NCI-H524 treated with DMSO at 0.1 percent for 48 hours (cell line): ENCODE results near the gene RUFY4.

ENCODE experiments used
- DNase-seq: peaks from one replicate; lab custom pipeline; 2025; lab: John Stamatoyannopoulos, UW

Gene RUFY4

DNA sequence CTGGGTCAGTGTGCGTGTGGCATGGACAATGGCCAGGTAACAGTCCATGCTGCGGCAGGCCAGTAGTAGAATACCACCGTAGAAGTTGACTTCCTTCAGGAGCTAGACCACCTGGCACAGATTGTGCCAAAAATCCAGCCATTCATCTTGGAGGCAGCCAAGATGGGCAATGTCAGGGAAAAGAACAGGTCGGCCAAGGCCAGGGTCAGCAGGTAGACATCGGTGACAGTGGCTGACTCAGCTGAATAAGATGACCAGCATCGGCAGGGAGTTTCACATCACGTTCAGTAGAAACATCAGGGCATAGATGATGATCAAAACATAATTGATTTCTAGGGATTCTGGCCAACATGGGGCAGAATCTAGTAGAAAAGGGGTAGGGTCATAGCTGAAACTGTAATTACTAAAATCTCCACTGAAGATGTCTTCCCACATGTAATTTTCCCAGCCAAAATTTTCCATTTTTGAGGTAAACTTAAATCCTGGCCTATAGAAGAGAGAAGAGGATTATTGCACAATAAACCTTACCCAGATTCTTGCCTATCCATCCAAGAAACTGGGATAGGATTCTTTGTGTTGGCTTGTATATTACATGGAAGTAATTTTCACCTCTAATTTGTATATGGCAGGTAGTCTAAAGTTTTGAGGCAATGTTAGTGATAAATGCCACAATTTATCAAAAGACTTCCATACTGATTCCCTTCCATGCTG, 7.9 kb upstream of the RUFY4 start:
- DNase-seq: no peak

DNA sequence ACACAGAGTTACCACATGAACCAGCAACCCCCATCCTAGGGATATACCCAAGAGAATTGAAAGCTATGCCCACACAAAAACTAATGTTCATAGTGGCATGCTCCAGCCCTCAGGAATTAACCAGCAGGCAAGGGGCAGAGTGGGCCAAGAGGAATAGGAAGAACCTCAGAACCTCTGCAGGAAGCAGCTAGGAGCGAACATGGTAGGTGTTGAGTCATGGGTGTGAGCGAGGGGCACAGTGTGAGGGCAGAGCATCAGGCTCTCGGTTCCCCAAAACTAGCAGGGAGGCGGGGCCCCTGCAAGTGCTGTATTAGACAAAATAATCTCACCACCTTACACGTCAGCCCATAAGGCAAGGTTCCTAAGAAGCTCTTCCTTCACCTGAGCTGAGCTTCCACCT, 5.6 kb upstream of the RUFY4 start:
- no peak for DNase-seq

DNA sequence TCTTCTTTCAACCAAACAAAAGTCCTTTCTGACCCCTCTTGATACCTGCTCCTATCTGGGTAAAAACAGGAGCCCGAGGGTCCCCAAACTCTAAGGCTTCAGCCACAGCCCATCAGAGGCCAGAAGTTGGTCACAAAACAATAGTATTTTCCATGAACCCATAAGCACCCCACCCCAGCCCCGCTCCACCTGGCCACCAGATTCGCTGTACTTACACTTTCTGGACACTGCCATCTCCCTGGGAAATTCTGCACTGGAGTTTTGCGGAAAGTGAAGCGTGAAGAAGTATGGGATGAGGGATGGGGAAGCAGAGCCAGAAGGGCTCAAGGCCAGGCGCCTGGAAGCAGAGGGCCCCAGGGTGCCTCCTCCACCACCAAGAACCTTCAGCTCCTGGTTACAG, 5.2 kb upstream of the RUFY4 start:
- no peak for DNase-seq

DNA sequence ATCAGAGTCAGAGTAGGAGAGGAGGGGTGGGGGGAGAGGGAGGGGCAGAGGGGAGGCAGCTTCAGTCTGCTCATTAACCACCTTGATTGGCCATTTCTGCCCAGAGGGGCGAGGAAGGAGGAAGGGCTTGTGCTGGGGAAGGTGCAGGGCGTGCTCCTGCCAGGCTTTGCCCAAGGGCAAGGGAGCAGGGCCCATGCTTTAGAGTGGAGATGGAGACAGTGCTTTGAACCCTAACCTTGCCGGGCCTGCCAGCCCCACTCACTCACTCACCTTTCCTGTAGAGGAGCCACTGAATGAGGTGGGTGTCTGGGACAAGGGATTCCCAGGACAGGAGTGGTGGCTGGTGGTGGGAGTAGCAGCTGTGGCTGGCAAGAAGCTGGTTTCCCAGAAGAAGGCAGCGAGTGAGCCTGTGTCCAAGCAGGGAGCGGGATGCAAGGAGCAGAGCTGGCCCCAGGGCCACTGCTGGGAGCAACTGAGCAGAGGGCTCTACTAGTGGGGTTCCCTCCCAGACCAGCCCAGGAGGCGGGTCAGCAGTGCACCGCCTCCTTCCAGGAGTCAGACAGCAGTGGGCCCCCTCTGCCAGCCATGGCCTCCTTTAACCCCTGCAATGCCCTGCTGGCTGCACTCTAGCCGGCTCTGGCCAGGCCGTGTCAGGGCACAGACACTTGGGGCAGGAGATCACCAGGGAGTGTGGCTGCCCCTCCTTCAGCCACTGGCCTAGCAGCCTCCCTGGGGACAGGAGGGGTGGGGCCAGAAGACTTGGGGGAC, 3.6 kb upstream of the RUFY4 start:
- DNase-seq: no peak

DNA sequence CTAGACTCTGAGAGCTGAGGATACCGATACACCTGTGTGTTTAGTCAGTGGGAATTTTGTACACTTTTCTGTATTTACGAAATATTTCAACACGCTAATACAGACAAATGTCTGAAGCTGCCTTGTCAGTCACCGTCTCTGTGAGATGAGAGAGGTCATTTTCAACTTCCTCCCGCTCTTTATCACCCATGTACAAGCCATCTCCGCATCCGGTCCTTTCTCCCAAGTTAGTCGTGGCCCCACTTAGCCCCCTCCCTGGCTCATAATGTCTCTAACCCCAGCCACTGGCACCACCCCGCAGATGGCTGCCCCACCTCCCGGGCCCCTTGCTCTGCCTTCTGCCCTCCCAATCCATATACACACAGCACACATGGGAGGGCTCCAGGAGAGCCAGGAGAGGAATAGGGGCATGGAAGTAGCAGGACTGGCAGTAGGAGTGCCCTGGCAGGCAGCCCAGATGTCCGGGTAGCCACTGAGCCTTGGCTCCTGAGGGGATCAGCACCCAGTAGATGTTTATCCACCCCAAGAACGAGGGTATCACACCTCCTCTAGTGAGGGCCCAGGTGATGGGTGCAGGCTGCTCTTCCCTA, 2.0 kb upstream of the RUFY4 start:
- DNase-seq: no peak

DNA sequence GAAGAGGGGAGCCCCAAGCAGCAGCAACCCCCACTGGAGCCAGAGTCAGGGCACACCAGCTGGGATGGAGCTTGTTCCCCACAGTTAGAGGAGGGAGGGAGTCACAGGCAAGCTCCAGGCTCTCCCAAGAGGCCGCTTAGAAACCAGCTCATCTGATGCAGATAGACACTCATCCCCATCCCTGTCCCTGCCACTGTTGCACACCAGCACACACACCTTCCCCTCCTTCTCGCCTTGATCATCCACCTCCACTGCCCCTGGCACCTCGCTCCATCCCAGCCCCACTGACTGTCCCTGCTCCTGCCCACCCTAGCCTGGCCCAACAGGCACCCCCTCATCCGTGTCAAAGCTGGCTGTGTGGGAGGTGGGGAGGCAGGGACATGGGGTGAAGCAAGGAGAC, 1.5 kb upstream of the RUFY4 start:
- no peak for DNase-seq

DNA sequence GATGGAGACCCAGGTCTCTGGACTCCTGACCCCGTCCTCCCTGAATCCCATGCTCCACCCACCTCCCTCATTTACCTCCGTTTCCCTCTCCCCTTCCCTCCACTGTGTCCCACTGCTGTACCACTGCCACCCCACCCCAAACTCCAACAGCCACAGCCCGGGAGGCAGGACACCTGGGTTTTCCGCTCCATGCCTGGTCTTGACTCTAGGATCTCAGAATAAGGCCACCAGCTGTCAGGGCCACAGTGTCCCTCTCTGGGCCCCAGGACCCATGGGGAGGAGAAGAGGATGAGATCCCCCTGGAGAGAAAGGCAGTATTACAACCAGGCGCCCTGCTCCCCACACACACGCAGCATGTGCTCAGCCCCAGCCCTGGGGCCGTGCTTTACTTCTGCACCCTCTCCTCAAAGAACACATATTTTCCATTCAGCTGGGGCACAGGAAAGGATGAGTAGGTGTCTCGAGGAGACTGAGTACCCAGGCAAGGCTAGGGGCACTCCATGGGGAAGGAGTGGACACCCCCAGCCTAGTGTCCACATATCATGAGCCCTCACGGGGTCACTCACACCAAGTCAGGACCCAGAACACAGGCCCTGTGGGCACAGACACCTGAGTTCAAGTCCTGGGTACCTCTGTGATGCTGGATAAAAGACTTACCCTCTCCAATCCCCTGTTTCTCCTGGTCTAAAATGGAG, 700 bp downstream of the RUFY4 start:
- DNase-seq: no peak

DNA sequence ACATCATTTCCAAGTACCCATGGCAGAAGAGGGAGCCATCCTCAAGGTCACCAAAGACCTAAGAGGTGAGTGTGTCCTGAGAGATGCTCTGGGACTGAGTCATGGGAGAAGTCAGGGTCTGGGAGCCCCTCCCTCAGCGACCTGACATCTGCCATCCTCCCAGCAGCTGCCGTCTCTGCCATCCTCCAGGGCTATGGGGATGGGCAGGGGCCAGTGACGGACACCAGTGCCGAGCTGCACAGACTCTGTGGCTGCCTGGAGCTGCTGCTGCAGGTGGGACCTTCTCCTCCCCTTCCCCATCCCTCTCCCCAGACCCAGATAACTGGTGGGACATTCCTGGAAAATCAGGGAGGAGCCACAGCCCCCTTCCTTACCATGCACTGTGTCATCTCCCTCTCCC, 1.5 kb downstream of the RUFY4 start:
- no peak for DNase-seq

DNA sequence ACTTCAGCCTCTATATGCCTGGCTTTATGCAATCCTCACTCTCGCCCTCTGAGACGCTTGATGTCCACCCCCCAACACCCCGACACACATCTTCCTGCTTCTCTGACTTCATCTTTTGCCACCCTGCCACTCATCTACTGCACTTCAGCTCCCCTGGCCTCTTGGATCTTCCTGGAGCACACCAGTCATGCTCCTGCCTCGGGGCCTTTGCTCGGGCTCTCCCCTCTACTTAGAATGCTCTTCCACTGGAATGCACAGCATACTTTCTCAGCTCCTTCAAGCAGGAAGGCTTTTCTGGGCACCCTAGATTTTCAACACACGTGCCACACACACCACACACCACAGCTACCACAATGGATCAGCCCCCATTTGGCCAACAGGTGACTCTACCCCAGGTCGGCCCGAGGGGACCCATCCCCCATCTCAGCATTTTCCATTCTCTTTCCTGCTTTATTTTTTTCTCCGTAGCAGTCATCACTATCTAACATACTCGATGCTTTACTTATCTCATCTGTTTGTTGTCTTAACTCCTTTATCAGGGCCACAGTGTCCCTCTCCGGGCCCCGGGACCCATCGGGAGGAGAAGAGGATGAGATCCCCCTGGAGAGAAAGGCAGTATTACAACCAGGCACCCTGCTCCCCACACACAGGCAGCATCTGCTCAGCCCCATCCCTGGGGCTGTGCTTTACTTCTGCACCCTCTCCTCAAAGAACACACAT, 2.3 kb downstream of the RUFY4 start:
- DNase-seq: no peak

DNA sequence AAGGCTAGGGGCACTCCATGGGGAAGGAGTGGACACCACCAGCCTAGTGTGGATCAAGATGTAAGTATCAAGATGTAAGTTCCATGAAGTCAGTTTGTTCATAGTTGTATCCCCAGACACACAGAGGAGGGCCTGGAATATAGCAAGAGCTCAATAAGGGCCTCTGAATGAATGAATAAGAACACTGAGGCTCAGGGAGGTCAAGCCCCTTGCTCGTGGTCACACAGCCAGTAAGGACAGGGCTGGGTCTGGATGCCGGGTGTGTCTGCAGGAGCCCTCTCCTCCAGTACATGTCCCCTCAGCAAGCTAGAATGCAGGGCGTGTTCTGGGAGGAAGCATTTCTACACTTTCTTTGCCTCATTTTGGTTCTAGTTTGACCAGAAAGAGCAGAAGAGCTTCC, 2.9 kb downstream of the RUFY4 start:
- no peak for DNase-seq

DNA sequence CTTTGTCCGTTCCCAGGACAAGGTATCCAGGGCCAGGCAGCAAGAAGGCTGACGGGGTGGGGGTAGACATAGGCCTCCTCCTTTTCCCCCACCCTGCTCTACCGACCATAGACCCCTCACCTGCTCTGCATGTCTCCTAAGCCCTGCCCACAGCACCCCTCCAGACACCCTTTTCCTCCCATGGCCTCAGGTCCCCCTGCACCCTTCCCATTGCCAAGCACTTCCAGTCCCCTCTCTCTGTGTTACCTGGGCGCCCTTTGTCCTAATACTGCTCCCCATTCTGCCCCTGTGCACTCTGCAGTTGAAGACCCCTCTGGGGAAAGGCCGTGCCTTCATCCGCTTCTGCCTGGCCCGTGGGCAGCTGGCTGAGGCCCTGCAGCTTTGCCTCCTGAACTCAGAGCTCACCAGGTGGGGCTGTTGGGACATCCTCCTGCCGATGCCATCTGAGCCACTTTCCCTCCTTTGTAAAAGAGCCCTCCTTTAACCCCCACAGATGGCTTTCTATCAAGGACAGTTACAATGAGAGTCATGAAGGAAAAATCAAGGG, 3.5 kb downstream of the RUFY4 start:
- DNase-seq: no peak

DNA sequence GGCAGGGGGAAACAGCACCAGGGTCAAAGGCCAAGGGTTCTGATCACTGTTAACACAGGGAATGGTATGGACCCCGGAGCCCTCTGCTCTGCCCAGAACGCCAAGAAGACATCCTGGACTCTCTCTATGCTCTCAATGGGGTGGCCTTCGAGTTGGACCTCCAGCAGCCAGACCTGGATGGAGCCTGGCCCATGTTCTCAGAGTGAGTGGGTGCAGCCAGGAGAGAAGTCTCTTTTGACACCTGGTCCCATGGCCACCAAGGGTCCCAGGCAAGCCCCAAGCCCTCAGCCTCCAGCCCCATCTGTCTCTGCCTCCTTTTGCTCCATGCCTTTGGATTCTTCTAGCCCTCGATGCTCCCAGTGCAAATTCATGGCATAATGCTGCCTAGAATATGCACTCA, 4.1 kb downstream of the RUFY4 start:
- DNase-seq: no peak

DNA sequence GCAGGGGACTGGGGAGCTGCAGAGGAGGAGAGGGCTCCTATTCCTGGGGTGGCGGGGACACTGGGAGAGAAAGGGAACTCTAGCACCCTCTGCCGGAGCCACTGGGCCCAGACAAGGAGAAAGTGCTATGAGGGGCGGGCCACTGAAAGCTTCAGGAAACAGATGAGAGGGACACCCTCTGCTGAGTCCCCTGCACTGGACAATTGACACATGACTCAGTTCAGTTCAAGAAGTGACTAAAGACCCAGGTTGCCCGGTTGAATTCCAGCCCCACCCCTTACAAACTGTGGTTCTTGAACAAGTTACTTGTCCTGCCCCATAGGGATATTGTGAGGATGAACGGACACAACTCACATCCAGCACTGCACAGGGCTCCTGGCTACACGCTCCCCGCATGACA, 5.0 kb downstream of the RUFY4 start:
- no peak for DNase-seq

DNA sequence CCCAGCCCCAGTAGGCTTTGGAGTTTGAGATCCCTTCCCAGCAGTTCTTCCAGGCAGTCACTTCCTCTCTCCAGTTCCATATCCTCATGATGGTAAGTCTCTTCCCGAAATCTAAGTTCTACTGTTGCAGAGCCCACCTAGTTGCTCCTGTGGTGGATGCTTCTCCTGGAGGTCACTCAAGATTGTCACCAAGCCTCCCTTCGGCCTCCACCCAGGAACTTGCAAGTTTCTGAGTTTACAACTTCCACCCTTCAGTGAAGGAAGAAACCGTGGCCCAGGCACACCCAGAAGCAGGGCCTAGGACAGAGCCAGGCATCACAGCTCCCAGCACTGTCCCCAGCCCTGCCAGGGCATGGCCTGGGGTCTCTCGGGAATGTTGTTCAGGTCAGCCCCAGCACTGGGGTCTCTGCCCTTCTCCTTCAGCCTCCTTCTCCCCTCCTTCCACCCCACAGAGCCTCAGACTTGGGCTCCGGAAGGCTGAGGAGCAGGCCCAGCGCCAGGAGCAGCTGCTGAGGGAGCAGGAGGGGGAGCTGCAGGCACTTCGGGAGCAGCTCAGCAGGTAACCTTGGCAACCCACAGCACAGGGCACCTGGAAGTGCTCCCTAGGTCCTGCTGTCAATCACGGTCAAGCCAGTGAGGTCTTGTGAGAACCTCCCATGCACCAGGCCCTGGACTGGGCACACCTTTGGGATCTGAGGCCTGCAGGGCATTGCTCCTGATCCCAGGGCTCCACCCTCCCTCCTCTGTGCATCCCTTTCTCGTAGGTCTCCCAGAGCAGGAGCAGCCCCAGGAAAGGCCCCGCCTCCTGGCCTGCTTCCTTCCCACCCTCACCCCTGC, 7.1 kb downstream of the RUFY4 start:
- no peak for DNase-seq

DNA sequence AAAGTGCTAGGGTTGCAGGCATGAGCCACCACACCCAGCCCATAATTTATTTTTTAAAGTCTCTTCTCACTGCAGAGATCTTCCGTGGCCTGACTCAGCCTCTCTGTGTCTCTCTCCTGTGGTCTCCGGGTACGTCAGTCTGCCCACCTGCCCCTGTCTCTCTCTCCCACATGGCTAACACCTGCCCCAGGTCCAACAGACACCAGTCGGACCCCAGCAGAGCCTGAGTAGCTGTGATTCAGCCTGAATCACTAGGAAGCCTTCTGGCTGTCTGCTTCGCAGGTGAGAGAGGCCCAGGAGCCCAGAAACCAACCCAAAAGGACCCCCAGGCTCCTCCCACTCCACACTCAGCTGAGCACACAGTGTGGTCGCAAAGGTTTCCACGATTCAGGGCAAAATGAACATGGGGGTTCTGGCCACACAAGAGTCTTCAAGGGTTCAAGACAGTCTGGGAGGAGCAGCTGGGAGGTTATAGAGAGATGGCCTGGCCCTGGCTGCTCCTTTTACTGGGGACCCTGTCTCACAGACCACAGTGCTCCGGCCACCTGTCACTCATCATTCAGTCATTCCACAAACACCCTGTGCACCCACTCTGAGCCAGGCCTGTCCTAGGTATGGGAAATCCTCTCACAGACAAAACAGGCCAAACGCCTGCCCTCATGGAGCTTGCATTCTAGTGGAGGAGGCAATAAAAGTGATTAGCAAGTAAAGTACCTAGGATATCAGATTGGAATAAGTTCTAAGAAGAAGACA, 8.6 kb downstream of the RUFY4 start:
- DNase-seq: no peak

DNA sequence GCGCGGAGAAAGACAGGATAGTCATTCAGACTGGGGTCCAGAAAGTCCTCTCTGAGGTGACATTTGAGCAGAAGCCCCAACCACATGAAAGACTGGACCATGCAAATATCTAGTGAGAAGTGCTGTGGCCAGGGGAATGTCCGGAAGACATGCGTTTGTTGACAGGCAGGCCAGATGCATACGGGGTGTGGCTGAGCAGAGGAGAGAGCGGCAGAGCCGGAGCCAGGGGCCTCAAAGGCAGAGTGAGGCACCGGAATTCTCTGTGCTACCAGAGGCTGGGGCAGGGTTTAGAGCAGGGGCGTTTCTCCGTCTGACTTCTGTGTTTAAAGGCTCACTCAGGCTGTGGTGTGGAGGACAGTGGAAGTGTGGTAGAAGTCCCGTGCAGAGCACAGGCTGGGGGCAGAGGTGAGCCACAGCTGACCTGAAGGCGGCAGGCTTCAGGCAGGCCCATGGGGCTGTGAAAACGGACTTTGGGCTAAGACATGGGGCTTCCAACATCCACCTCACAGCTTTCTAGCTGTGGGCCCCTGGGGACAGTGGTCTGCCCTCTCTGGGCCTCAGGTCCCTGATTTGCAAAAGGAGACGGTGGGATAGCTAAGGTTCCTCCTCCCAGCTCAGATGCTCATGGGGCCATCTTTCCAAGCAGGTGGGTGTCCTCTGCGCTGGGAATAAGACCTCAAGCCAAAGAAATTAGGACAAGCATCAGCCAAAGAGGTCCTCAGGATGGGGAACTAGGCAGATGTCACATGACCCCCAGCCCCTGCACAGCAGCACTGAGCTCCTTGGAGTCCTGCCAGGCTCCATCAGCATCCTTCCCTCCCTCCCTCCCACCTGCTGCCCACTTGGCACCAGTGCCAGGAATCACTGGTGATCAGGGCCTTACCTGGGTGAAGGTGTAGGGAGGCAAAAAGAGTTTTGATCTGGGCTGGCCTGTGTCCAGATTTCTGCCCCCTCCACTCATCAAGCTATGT, 11.2 kb downstream of the RUFY4 start:
- no peak for DNase-seq

DNA sequence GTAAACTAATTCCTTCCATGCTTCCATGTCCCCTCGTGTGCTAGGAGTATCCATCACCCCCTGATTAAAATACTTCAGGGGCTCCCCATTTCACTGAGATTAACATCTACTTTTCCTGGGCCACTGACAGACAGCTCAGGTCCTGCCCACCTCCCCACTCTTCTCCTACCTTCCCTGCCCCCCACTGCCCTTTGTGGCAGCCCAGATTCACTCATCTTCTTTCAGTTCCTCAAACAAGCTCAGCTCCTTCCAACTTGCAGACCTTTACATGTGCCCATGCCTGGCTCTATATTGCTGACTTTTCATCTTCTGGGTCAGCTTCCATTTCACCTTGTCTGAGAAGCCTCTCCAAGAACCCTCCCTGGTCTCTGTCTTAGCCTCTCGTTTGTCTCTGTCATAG, 12.0 kb downstream of the RUFY4 start:
- no peak for DNase-seq

DNA sequence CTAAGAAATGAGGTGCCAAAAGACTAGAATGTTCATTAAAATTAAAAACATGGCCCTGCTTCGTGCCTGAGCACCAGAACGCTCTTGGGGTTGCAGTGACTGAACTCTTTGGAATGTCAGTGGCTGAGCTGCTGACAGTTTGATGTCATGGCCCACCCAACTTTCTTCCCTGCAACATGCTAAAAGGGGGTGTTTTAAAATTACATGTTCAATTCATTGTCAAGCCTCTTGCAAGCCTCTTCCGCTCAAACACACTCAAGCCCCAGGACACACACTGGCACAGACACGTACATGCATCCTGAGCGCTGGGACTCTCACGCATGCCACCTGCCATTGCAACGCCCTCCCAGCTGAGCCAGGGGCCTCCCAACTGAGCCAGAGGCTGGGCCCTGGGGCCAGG, 12.6 kb downstream of the RUFY4 start:
- no peak for DNase-seq
